ENCODE measurements around the gene ABL1. TPM values are rescaled to one million over a fixed set of nuclear protein-coding genes. Genes with fewer than 3 reads are reported as not detected.

The ABL1 gene
- polyA plus RNA-seq, 1 donor = 72.6 TPM

DNA sequence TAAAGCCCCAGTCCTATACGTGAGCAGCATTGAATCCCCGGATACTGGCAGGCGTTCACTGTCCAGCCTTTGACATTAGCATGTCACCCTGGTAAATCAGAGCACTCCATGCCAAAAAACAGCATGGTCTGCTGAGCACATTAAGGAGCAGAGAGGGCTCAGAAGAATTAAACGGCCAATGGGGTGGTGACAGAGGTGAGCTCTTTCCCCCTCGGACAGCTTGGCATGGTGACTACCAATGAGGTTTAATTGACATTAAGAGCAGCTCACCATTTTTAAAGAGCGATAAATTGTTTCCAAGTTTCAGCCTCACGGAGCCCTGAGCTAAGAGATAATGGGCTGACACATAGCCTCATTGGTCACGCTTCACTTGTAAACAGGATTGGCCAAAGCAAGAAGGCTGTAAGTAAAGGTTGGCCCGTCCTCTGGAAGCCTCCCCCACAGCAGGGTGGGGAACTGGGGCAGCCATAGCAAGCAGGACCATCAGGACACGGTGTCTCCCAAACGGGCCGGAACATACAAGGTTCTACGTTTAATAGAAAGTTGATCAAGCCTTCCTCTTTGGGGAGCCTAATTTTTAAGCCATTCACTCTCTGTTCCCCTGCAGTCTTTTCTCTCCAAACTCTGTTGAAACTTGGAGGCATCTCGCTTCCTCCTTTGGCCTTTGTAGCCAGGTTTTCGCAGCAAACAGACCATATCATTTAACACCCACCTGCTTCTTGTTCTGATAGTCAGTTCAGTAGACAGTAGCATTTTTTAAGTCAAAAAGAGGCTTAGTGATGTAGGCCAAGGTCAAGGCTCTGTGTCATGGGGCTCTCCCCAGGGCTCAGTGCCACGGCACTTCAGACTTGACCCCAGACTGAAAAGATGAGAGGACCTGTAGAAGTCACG is 35.7 kb downstream of the ABL1 start:
- no peak for DNase-seq

DNA sequence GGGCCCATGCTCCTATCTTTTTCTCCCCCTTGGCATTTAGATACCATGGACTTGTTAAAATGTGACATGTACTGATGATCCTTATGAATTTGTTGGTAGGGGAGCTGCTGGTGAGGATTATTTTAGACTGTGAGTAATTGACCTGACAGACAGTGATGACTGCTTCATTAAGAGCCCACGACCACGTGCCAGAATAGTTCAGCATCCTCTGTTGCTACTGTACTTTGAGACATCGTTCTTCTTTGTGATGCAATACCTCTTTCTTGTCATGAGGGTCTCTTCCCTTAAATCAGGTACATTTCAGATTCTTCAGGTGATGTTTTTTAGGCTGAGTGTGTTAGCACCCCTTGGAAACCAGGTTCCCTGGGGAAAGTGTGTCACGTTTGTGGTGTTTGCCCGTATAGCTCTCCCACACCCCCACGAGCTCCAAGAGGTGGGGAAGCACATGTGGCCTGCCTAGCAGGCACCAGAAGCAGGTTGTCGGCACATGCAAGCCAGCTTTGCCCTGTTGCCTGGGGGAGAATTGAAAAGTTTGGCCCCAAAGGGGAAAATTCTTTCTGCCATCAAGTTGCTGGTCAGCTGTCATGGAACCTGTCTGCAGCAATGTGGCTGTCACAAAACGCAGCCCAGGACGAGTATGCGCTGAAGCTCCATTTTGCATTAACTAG is 36.5 kb downstream of the ABL1 start:
- DNase-seq = no peak

DNA sequence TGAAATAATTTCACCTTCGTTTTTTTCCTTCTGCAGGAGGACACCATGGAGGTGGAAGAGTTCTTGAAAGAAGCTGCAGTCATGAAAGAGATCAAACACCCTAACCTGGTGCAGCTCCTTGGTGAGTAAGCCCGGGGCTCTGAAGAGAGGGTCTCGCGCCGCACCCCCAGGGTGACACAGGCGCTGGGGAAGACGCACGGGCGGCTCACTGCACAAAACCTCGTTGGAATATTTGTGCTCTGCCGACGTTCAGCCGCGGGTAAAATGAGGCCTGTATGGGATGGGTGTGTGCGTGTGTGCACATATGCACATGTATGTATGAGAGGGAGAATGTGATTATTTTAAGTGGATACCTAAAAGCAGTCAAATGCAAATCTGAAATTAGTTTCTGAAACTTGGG is 37.0 kb downstream of the ABL1 start:
- no peak for DNase-seq

DNA sequence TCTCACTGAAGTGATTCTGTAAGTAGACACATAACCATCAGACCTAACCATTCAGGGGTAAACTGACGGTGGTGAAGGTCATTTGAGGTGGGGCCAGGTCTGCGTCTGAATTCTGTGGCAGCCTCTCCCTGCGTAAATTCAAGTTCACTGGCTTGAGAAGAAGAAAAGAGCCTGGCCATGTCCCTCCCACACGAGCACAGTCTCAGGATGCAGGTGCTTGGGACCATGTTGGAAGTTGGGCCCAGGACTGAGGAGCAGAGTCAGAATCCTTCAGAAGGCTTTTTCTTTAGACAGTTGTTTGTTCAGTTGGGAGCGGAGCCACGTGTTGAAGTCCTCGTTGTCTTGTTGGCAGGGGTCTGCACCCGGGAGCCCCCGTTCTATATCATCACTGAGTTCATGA is 37.5 kb downstream of the ABL1 start:
- DNase-seq = no peak

DNA sequence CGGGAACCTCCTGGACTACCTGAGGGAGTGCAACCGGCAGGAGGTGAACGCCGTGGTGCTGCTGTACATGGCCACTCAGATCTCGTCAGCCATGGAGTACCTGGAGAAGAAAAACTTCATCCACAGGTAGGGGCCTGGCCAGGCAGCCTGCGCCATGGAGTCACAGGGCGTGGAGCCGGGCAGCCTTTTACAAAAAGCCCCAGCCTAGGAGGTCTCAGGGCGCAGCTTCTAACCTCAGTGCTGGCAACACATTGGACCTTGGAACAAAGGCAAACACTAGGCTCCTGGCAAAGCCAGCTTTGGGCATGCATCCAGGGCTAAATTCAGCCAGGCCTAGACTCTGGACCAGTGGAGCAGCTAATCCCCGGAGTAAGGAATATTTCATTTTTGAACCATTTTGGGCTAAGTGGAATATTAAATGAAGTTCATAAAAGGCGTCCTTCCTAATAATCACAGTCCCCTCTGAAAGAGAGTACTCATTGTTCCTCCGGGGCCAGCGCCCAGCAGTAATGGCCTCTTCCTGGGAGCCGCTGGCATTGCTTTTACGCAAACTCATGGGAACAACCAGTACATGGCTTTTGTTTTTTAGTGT is 38.0 kb downstream of the ABL1 start:
- DNase-seq = no peak

DNA sequence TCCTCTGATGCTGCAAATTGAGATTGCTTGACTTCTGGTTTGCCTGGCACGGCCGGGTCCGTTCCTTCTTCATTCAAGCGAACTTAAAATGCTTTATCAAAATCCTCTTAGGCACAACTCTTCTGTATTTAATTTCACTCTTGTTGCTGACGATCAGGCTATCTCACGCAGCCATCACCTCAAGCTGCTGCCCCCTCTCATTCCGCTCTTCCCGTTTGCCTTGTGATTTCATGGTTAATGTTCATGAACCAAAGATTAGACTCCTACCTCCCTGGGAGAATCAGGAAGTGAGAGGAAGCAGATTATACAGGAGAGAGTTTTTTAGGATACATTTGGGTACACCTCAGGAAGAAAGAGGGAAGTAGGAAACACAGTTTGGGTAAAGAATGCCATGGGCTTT is 38.9 kb downstream of the ABL1 start:
- DNase-seq = no peak

DNA sequence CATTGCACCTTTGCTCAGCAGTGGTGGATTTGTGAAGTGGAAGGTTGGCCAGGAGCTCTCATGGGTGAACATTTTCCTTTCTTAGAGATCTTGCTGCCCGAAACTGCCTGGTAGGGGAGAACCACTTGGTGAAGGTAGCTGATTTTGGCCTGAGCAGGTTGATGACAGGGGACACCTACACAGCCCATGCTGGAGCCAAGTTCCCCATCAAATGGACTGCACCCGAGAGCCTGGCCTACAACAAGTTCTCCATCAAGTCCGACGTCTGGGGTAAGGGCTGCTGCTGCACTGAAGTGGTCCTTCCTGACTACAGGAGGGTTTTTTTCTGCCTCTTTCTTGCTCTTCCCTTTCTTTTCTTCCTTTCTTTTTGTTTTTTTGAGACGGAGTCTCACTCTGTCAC is 39.7 kb downstream of the ABL1 start:
- DNase-seq = no peak

DNA sequence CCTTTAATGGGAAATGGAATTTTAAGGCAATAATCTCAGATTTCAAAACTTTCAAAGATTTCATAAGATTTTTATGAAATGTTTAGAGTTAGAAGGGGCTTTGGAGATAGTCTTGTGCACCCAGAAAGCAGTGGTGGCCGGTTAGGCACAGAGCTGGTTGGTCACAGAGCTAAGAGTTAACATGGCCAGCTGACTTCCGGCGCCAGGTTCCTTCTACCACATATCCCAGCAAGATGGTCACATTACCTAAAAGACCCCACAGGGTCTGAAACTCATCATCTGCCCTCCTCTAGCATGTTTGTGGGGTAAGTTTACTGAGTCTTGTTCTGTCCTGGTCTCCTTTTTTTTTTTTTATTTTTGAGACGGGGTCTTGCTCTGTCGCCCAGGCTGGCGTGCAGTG is 42.2 kb downstream of the ABL1 start:
- DNase-seq = no peak

DNA sequence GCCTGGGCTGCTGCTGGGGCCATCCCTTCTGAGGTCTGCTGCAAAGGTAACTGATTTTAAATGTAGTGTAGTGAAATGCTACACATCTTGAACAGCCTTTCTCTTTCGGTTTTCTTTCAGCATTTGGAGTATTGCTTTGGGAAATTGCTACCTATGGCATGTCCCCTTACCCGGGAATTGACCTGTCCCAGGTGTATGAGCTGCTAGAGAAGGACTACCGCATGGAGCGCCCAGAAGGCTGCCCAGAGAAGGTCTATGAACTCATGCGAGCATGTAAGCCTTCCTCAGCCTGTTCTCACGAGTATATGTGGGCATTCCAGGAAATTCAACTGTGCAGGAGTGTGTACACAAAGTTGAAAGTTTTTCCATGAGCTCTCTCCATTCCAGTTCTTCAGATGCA is 43.2 kb downstream of the ABL1 start:
- no peak for DNase-seq

DNA sequence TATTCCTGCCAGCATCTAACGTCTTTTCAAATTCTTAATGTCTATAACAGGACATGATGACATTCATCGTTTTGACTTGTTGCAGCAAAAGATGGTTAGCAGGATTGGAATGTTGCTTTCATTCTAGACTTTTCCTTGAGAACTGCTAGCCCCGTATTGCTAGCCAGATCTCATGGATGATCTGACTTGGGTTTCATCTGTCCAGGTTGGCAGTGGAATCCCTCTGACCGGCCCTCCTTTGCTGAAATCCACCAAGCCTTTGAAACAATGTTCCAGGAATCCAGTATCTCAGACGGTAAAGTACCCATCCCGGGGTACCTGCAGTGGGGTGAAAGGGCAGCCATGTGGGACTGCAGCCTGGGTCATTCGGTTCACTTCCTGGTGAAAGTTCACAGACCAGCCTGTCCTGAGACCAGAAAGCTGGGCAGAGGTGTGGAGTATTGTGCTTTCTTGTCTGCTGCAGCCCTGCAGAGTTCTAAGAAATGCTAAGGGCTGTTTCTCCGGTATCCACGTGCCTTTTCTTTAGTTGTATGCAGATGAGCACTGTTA is 44.9 kb downstream of the ABL1 start:
- no peak for DNase-seq

DNA sequence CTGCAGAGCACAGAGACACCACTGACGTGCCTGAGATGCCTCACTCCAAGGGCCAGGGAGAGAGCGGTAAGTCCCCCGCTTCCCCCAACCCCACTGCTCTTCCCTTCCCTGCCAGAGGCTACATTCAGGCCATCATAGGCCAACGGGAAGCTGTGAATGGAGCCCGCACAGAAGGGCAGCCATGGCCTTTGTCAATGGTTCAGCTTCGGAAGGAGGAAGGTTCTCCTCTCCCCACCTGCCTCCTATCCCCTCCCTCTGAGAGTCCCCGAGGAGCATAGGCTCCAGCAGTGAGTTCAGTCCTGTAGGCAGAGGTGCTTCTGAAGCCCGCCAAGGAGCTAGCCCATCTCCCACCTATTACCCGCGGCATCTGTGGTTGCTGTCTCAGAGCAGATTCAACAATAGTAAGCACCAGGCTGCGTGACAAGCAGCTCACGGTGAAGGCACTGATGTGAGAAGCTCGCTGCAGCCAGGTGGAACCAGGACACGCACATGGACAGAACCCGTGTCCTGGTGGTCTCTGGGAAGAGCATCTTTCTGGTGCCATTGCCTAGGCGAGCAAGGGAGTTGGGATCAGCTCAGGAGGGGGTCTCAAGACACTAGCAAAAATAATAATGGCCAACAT is 45.7 kb downstream of the ABL1 start:
- no peak for DNase-seq

DNA sequence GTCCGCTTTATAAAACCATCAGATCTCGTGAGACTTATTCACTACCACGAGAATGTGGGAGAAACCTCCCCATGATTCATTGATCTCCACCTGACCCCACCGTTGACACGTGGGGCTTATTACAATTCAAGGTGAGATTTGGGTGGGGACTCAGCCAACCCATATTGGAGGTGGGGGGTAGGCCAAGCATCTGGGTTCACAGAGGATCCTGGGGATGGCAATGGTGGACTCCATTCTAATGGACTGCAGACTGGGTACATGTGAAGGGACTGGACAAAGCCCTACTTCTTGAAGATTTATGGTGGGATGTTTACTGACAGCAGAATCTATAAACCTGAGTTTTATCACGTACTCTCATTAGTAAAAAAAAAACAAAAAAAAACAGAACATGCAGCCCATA is 46.5 kb downstream of the ABL1 start:
- no peak for DNase-seq

DNA sequence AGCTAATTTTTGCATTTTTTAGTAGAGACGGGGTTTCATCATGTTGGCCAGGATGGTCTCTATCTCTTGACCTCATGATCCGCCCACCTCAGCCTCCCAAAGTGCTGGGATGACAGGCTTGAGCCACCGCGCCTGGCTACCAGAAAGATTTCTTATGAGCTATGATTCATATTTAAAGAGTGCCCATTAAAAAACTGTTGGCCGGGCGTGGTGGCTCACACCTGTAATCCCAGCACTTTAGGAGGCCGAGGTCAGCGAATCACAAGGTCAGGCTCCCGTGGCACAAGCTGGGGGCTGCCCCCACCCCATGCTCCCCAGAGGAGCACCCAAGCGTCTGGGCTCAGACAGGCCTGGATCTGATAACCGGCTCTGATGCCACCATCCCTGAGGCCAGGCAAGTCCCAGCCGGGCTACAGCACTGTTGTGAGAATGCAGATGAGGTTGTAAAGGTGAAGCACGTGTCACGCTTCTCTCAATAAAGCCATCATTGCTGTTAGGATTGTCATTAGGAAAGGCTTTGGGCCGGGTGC is 47.7 kb downstream of the ABL1 start:
- DNase-seq = no peak

DNA sequence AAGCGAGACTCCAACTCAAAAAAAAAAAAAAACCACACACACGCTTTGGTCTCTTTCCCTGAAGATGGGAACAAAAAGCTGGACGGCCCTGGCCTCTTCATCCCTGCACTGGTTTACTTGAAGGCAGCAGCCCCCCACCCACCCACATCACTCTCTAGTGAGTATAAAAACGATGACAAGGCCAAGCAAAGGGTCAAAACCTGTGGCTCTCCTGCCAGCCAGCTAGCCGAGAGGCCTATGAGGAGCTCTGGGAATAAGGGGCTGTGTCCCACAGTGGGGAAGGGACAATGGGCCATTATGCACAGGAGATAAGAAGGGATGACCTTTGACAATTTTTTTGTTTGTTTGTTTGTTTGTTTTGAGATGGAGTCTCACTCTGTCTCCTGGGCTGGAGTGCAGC is 48.4 kb downstream of the ABL1 start:
- DNase-seq = no peak

DNA sequence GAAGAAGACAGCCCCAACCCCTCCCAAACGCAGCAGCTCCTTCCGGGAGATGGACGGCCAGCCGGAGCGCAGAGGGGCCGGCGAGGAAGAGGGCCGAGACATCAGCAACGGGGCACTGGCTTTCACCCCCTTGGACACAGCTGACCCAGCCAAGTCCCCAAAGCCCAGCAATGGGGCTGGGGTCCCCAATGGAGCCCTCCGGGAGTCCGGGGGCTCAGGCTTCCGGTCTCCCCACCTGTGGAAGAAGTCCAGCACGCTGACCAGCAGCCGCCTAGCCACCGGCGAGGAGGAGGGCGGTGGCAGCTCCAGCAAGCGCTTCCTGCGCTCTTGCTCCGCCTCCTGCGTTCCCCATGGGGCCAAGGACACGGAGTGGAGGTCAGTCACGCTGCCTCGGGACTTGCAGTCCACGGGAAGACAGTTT is 49.1 kb downstream of the ABL1 start:
- no peak for DNase-seq

DNA sequence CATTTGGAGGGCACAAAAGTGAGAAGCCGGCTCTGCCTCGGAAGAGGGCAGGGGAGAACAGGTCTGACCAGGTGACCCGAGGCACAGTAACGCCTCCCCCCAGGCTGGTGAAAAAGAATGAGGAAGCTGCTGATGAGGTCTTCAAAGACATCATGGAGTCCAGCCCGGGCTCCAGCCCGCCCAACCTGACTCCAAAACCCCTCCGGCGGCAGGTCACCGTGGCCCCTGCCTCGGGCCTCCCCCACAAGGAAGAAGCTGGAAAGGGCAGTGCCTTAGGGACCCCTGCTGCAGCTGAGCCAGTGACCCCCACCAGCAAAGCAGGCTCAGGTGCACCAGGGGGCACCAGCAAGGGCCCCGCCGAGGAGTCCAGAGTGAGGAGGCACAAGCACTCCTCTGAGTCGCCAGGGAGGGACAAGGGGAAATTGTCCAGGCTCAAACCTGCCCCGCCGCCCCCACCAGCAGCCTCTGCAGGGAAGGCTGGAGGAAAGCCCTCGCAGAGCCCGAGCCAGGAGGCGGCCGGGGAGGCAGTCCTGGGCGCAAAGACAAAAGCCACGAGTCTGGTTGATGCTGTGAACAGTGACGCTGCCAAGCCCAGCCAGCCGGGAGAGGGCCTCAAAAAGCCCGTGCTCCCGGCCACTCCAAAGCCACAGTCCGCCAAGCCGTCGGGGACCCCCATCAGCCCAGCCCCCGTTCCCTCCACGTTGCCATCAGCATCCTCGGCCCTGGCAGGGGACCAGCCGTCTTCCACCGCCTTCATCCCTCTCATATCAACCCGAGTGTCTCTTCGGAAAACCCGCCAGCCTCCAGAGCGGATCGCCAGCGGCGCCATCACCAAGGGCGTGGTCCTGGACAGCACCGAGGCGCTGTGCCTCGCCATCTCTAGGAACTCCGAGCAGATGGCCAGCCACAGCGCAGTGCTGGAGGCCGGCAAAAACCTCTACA is 49.8 kb downstream of the ABL1 start:
- DNase-seq = no peak

DNA sequence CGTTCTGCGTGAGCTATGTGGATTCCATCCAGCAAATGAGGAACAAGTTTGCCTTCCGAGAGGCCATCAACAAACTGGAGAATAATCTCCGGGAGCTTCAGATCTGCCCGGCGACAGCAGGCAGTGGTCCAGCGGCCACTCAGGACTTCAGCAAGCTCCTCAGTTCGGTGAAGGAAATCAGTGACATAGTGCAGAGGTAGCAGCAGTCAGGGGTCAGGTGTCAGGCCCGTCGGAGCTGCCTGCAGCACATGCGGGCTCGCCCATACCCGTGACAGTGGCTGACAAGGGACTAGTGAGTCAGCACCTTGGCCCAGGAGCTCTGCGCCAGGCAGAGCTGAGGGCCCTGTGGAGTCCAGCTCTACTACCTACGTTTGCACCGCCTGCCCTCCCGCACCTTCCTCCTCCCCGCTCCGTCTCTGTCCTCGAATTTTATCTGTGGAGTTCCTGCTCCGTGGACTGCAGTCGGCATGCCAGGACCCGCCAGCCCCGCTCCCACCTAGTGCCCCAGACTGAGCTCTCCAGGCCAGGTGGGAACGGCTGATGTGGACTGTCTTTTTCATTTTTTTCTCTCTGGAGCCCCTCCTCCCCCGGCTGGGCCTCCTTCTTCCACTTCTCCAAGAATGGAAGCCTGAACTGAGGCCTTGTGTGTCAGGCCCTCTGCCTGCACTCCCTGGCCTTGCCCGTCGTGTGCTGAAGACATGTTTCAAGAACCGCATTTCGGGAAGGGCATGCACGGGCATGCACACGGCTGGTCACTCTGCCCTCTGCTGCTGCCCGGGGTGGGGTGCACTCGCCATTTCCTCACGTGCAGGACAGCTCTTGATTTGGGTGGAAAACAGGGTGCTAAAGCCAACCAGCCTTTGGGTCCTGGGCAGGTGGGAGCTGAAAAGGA is 50.7 kb downstream of the ABL1 start:
- no peak for DNase-seq

DNA sequence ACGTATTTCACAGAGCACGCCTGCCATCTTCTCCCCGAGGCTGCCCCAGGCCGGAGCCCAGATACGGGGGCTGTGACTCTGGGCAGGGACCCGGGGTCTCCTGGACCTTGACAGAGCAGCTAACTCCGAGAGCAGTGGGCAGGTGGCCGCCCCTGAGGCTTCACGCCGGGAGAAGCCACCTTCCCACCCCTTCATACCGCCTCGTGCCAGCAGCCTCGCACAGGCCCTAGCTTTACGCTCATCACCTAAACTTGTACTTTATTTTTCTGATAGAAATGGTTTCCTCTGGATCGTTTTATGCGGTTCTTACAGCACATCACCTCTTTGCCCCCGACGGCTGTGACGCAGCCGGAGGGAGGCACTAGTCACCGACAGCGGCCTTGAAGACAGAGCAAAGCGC is 51.9 kb downstream of the ABL1 start:
- no peak for DNase-seq

DNA sequence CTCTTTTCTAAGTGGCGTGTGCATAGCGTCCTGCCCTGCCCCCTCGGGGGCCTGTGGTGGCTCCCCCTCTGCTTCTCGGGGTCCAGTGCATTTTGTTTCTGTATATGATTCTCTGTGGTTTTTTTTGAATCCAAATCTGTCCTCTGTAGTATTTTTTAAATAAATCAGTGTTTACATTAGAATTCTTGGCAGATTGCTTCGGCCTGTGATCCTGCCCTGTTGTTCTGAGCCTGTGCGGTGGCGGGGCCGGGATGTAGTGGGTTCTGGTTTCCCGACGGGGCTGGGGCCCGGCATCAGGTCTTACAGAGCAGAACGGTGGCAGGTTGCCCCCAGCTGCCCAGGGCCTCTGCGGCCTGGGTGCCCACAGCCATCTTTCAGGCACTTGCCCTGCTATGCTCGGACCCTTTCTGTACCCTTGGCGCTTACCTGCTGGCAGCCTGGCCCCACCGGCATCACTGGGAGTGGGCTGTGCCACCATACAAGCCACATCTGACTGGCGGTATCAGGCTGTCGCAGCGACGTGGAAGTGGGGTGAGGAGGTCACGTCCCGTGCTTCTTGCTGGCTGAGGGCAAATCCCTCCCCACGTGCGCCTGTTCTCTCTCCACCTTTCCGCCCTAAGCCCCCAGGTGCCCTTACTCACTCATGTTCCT is 52.6 kb downstream of the ABL1 start:
- no peak for DNase-seq
